ENCODE results near the gene SAMSN1. TPM values are rescaled to one million over a fixed set of nuclear protein-coding genes. Genes with fewer than 3 reads are reported as not detected.

Gene SAMSN1
- total RNA-seq, 1 donor, result 149 TPM

DNA sequence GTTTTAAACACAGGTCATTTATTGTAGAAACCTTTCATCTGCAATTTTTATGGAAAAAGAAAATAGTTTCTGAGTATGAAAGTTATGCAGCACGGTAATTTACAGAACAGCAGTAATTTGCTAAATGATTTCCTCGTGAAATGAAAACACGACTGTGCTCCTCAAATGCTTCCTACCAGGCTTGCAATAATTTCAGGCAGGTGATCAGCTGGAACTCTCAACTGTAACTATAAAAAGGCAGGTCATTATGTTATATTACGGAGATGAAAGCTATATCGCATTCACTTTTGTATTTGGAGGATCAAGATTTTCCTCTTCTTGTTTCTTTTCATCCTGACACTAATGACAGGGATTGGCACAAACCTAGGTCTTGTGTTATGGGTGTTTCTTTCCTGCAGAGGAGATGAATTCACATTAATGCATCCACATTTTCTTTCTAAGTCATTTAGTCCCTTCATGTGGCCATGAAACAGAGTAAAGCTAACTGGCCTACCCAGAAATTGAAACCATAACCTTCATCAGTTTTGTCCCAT, 57.4 kb downstream of the SAMSN1 start:
- H3K9me3 ChIP-seq (ENCODE audit: low read depth, low read length), result no peaks in the 10 kb centered on the region
- no peaks in the 10 kb centered on the region for H3K27me3 ChIP-seq (ENCODE audit: insufficient read depth, low read length)
- H3K4me1 ChIP-seq (ENCODE audit: insufficient read depth, low read length), result peaks cover 4% of the 10 kb centered on the region
- H3K4me3 ChIP-seq (ENCODE audit: low read length), result no peak overlapping the region

DNA sequence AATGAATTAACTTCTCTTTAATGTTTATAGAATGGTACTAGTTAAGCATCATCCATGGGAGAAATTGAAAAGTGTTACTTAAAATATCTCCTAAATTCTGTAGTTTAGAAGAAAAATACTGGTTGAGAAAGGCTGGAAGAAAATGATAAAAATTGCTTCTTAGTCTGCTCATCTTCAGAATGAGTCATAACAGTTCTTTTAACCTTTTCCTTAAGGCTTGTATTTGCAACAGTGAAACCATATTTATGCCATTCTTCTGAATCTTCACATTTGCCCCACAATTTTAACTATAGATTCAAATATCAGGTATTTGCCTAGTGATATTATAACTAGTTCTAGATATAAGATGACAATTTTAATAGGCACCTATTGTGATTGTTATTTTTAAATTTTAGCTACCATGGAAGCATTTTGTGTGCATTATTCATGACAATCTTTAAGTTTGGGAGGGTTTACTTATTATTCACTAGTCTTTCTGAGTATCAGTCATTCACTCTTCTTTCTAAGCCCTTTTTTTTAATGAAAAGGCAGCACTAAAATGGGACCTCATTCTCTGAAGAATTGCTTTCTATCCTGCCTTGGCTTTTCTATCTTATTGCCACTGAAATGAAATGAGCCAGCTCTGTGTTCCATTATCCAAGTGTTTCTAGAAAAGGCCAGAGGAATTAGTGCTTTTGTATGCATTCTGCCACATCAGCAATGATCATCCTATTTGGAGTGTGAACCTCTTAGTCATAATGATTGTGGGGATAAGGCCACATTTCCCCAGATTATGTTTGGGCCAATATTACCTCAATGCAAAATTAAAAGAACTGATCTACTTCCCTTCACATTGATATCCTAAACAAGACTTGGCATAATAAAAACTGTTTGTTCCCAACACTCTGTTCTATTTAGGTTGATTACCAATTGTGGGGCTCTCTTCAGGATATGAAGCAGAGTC, 58.4 kb downstream of the SAMSN1 start:
- no peaks in the 10 kb centered on the region for H3K9me3 ChIP-seq (ENCODE audit: low read depth, low read length)
- no peaks in the 10 kb centered on the region for H3K27me3 ChIP-seq (ENCODE audit: insufficient read depth, low read length)
- H3K4me1 ChIP-seq (ENCODE audit: insufficient read depth, low read length), result peaks cover 11% of the 10 kb centered on the region
- no peak overlapping the region for H3K4me3 ChIP-seq (ENCODE audit: low read length)

DNA sequence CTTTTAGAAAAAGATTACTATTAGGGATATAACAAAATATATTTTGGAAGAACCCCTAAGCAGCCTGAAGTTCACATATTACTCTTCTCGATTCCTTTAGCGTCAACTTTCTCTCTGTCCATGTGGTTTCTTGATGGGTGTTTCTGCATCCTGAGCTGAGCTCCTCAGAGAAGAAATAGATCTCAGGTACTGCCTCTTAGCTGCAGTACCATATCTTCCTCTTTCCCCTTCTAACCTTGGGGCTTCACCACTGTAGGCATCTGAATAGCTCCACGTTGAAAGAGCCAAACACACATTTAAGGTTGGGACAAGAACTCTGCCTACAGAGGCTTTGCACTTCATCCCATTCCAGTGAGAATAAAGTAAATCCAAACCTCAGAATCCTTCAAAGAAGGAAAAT, 59.2 kb downstream of the SAMSN1 start:
- Histone ChIP-seq H3K4me1 (ENCODE audit: insufficient read depth, low read length) (peaks cover 15% of the 10 kb centered on the region), H3K4me3 (ENCODE audit: low read length) (no peak overlapping the region), H3K27me3 (ENCODE audit: insufficient read depth, low read length) (no peaks in the 10 kb centered on the region), H3K9me3 (ENCODE audit: low read depth, low read length) (no peaks in the 10 kb centered on the region)

DNA sequence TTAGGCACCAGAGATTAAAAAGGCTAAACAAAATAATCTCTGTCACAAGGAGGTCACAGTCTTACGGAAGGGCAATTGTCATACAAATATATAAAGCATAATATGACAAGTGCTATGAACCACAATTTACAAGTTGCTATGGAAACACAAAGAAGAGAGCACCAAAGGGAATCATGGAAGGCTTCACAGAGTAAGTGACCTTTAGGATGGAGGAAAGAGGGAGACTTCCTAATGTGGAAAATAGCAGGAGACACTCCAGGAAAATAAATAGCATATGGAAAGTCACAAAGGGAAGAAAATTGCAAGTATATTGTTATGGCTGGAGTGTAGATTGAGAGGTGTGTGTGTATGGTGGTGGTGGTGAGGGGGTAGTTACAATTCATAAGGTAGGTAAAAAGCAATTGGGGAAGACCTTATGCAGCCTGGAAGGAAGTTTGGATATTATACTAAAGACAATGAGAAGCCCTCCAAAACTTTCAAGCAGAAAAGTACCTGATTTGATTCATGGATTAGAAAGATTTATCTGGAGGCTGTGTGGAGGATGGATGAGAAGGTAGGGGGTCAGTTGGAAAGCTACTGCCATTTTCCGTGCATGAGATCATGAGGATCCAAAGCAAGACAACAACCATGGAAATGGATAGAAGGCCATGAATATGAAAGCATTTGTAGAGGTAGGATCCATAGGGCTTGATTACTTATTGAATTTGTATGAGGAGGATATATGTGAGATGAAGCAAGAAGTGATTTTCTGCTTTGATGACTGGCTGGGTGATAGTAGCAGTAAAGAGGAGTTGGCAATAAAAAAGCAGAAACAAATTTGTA, 61.7 kb downstream of the SAMSN1 start:
- peaks cover 32% of the 10 kb centered on the region for H3K4me1 ChIP-seq (ENCODE audit: insufficient read depth, low read length)
- no peaks in the 10 kb centered on the region for H3K27me3 ChIP-seq (ENCODE audit: insufficient read depth, low read length)
- no peaks in the 10 kb centered on the region for H3K9me3 ChIP-seq (ENCODE audit: low read depth, low read length)
- no peak overlapping the region for H3K4me3 ChIP-seq (ENCODE audit: low read length)

DNA sequence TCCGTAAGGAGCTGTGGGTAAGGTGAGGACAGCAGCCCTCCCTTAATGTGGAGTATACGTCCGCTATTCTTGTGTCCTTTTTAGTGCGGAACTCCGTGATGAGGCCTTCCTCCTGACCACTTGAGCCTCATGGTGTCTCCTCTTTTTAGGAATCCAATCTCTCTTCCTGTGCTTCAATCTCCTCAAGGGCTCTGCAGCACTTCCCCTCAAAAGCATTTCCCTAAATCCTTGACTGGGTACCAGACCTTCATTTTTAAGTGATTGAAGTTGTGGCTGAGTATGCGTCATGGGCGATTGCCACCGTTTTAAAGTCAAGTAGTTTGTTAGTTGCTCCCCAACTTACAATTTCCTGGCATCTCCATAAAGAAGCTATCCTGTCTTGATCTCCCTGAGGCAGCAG, 62.8 kb downstream of the SAMSN1 start:
- peaks cover 32% of the 10 kb centered on the region for H3K4me1 ChIP-seq (ENCODE audit: insufficient read depth, low read length)
- no peaks in the 10 kb centered on the region for H3K9me3 ChIP-seq (ENCODE audit: low read depth, low read length)
- H3K27me3 ChIP-seq (ENCODE audit: insufficient read depth, low read length), result no peaks in the 10 kb centered on the region
- no peak overlapping the region for H3K4me3 ChIP-seq (ENCODE audit: low read length)

DNA sequence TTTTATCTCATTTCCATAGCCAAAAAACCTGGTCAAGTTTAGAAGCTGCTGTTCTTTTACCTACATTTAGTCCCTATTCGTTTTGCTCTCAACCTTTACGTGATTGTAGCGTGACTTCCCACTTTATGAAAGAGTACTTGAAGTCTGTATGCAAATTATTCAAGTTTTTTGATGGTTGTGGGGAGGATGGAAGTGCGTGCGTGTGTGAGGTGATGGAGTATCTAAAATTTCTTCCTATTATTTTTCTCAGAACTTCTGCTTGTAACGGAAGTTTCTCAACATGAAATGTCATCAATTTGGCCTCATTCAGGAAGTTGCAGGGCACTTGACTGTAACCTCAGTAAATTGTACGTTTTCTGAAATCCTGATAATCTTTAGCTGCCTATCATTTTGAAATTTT, 64.0 kb downstream of the SAMSN1 start:
- Histone ChIP-seq H3K9me3 (ENCODE audit: low read depth, low read length) (no peaks in the 10 kb centered on the region), H3K27me3 (ENCODE audit: insufficient read depth, low read length) (no peaks in the 10 kb centered on the region), H3K4me1 (ENCODE audit: insufficient read depth, low read length) (peaks cover 32% of the 10 kb centered on the region), H3K4me3 (ENCODE audit: low read length) (no peak overlapping the region)

DNA sequence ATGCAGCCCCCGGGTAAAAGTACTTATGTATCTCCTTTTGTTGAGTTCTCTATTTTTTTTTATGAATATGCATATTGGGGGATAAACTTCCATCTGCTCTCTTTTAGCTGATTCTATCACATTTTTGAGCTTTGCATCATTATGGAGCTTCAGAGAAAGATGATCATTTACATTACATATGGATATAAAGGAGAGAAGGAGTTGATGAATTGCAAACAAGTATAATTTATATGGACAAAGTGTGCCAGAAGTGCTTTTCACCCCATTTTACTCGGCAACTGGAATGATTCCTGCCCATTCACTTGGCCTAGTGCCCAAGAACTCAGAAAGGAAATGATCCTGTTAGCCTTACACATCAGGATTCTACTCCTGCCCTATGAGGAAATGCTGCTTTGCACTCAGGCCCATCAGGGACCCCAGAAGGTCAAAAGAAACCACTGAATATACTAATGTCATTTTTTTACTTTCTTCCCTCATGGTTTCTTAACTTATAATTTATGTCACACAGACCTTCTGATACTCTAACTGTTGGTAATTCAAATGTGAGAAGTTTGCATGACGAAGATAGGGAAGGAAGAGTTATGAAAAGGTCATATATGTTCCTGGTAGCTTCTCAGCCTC, 65.6 kb downstream of the SAMSN1 start:
- no peaks in the 10 kb centered on the region for H3K9me3 ChIP-seq (ENCODE audit: low read depth, low read length)
- H3K27me3 ChIP-seq (ENCODE audit: insufficient read depth, low read length), result no peaks in the 10 kb centered on the region
- H3K4me1 ChIP-seq (ENCODE audit: insufficient read depth, low read length), result peaks cover 32% of the 10 kb centered on the region
- no peak overlapping the region for H3K4me3 ChIP-seq (ENCODE audit: low read length)

DNA sequence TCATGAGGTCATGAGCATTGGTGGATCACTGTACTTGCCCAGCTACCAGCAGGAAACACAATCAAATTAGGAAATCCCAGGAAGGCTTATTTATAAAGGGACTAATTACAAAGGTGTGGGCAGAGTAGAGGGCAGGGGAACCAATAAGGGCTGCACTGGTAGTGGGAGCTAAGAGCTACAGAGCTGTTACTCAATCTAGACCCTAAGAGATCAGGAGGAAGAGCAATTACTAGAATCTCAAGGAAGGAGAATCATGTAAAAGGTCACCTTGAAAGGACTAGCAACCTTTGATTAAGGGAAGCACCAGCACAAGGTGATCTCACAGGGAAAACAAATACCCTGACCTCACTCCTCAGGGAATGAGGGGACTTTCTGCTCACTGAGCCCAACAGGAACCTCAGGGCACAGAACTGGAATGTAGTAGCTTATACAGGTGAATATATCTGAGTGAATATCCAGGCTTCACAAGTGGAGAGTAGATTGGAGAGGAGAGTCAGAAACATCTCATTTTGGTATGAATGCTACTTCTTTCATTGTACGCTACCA, 66.8 kb downstream of the SAMSN1 start:
- Histone ChIP-seq H3K4me3 (ENCODE audit: low read length) (no peak overlapping the region), H3K4me1 (ENCODE audit: insufficient read depth, low read length) (peaks cover 32% of the 10 kb centered on the region), H3K9me3 (ENCODE audit: low read depth, low read length) (no peaks in the 10 kb centered on the region), H3K27me3 (ENCODE audit: insufficient read depth, low read length) (no peaks in the 10 kb centered on the region)

DNA sequence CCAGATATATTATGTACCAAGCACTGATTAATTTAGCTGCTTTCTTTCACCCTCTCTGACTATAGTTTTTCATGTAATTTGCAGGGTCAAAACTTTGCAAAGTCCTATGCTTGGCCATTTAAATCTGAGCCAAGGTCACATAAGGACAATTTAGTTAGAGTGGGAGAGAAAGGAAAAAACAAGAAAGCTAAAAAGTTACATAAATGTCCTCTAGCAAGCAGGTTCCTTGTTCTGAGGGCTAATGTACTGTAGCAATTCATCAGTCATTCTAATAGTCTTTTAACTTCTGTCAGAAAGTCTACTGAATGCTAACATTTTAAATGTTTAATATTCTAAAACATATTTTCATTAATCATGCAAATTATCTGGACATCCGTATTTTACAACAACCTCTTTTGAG, 68.3 kb downstream of the SAMSN1 start:
- H3K4me1 ChIP-seq (ENCODE audit: insufficient read depth, low read length), result peaks cover 22% of the 10 kb centered on the region
- H3K27me3 ChIP-seq (ENCODE audit: insufficient read depth, low read length), result no peaks in the 10 kb centered on the region

DNA sequence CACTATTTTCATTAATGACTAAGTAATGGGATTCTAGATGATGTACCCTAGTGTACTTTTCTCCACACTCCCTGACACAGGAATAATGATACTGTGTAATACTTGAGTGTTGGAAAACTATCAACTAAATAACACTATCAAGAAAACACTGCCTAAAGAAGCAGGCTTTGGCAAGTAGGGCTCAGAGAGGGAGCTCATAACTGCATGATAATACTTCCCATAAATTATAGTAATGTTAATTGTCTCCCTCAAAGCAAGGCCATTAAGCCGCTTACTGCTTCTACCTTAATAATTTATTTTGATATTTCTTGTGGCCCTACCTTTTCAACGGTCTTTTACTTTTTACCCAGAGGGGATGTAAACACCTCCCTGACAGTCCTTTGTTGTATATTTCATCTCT, 69.0 kb downstream of the SAMSN1 start:
- Histone ChIP-seq H3K4me3 (ENCODE audit: low read length) (no peak overlapping the region), H3K4me1 (ENCODE audit: insufficient read depth, low read length) (peaks cover 19% of the 10 kb centered on the region), H3K27me3 (ENCODE audit: insufficient read depth, low read length) (no peaks in the 10 kb centered on the region), H3K9me3 (ENCODE audit: low read depth, low read length) (no peaks in the 10 kb centered on the region)

More for the DNA sequence above, 68.3 kb downstream of the SAMSN1 start:
- no peak overlapping the region for H3K4me3 ChIP-seq (ENCODE audit: low read length)
- H3K9me3 ChIP-seq (ENCODE audit: low read depth, low read length), result no peaks in the 10 kb centered on the region

DNA sequence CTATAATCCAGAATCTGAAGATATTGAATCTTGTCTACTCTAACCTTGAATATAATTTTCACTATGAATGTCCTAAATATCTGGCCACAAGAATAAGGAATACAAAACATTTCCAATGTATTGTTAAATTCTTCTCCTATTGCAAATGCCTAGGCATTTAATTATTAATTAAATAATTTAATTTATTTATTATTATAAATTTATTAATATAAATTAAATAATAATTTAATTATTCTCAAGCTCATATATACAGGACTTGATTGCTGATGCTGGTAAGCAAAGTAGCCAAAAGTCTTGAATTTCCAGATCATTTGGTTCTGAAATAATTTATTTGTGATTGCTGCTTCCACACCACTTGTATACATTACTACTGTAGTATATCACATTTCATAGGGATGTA, 71.1 kb downstream of the SAMSN1 start:
- Histone ChIP-seq H3K4me3 (ENCODE audit: low read length) (no peak overlapping the region), H3K27me3 (ENCODE audit: insufficient read depth, low read length) (no peaks in the 10 kb centered on the region), H3K9me3 (ENCODE audit: low read depth, low read length) (no peaks in the 10 kb centered on the region), H3K4me1 (ENCODE audit: insufficient read depth, low read length) (no peaks in the 10 kb centered on the region)

DNA sequence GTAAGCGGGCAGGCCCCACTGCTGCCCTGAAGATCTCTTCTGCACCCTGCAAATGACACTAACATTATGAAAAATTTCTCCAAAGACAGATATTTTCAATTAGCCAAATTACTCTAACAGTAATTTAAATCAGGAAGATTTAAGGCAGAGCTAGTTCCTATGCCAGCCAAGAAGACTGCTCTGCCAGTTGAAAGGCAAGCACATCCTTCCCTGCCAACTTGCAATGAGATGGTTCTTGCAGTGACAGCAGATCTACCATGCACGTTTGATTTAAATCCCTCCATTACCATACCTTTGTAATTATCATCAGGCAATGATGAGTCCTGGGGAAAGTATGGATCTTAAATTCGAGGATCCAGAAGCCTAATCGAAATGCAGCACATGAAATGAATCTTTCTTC, 76.5 kb downstream of the SAMSN1 start:
- Histone ChIP-seq H3K4me1 (ENCODE audit: insufficient read depth, low read length) (no peaks in the 10 kb centered on the region), H3K4me3 (ENCODE audit: low read length) (no peak overlapping the region), H3K9me3 (ENCODE audit: low read depth, low read length) (no peaks in the 10 kb centered on the region), H3K27me3 (ENCODE audit: insufficient read depth, low read length) (no peaks in the 10 kb centered on the region)

DNA sequence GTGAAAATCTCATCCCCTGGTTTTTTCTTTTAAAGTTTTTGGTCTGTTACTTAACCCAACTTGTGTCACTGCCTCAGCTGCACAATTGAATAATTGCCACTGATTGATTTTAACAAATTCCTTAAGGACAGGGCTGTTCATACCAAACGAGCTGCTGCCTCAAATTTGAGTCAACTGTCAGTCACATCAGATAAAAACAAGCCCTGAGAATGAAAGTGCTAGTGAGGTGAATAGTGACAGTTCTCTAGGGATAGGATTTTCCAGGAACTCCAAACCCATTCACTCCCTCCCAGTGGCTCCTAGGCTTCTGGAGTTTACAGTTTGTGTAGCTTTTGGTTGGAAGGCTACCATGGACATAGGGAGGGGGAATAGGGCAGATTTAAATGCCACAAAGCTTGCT, 79.4 kb downstream of the SAMSN1 start:
- Histone ChIP-seq H3K9me3 (ENCODE audit: low read depth, low read length) (no peaks in the 10 kb centered on the region), H3K4me1 (ENCODE audit: insufficient read depth, low read length) (no peaks in the 10 kb centered on the region), H3K4me3 (ENCODE audit: low read length) (no peak overlapping the region), H3K27me3 (ENCODE audit: insufficient read depth, low read length) (no peaks in the 10 kb centered on the region)

DNA sequence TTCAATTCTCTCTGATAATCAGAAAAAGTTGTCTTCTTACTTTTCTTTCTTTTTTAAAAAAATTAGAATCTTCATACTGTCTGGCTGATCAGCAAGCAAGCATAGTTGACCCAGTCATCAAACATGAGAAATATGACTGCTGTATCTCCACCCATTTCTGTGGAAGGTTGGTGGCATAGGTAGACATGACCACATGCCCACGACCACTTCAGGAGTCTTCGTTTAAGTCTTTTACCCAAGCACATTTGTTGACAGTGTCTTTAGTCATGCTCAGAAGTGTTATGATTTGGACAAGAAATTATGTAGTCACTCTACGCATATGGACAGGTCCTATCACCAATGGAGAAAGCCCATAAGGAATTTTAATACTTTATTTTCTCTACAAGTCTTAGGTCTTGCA, 88.4 kb downstream of the SAMSN1 start:
- H3K27me3 ChIP-seq (ENCODE audit: insufficient read depth, low read length), result no peaks in the 10 kb centered on the region
- H3K4me3 ChIP-seq (ENCODE audit: low read length), result no peak overlapping the region
- no peaks in the 10 kb centered on the region for H3K9me3 ChIP-seq (ENCODE audit: low read depth, low read length)
- no peaks in the 10 kb centered on the region for H3K4me1 ChIP-seq (ENCODE audit: insufficient read depth, low read length)

DNA sequence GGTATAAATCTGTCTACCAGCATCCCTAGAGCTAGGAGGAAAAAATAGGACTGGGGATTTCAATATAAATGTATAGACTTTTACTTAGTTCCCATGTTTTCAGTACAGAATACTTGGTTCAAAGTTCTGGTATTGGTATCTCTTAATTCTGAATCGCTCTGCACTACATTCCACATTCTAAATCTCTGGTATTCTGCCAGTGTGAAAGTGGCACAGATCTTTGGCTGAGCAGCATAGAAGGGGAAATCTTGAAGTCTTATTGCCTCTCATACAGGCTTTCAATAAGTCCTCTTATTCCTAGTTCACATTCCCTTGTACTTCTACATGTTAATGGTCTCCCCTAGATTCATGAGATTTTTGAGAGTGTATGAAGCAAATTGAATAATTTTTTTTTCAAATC, 89.2 kb downstream of the SAMSN1 start:
- Histone ChIP-seq H3K9me3 (ENCODE audit: low read depth, low read length) (no peaks in the 10 kb centered on the region), H3K4me1 (ENCODE audit: insufficient read depth, low read length) (no peaks in the 10 kb centered on the region), H3K27me3 (ENCODE audit: insufficient read depth, low read length) (no peaks in the 10 kb centered on the region), H3K4me3 (ENCODE audit: low read length) (no peak overlapping the region)

Measured in mononuclear cell (primary cell).